Right atrium auricular region (tissue), 2 donors: ENCODE results near the gene CAPNS1. TPM values are rescaled to one million over a fixed set of nuclear protein-coding genes. Genes with fewer than 3 reads are reported as not detected.

Source experiments
- DNase-seq: peaks from one replicate; pipeline ENCODE4 v3.0.0-alpha.2; 2019; ENCODE audit warnings: low spot score
- H3K27ac ChIP-seq, 2 donors: fragments of 200-600 bp; sonication (generic); 1 replicate in 1 of 2; 2 replicates in 1 of 2; pipeline ENCODE4 v1.5.1; 2016 to 2019
- H3K27me3 ChIP-seq, 2 donors: fragments of 200-600 bp; sonication (generic); one replicate each; pipeline versions ENCODE4 v1.5.1 to v1.6.0; 2017 to 2019
- H3K36me3 ChIP-seq: fragments of 200-600 bp; sonication (generic); one replicate; pipeline ENCODE4 v1.5.1; 2016
- H3K4me1 ChIP-seq, 2 donors: fragments of 200-600 bp; sonication (generic); one replicate each; pipeline versions ENCODE4 v1.5.1 to v1.6.0; 2017 to 2019
- H3K4me3 ChIP-seq, 2 donors: fragments of 200-600 bp; sonication (generic); 1 replicate in 1 of 2; 2 replicates in 1 of 2; pipeline ENCODE4 v1.5.1; 2017 to 2019; ENCODE audit warnings: mild to moderate bottlenecking in 1 of 2, moderate library complexity in 1 of 2
- H3K9me3 ChIP-seq, 2 donors: fragments of 200-600 bp; sonication (generic); one replicate each; pipeline ENCODE4 v1.5.1; 2019
- total RNA-seq, 2 donors: library from RNA; depleted of rRNA; stranded (reverse); fragments of >200 nt; gene quantifications; one replicate each; pipeline ENCODE4 v1.1.0, GENCODE V29; 2016
- TF ChIP-seq, protein P1 (sequence below), 2 donors: fragments of 200-600 bp; sonication (generic); IDR thresholded peaks; one replicate each; pipeline ENCODE4 v1.5.1; 2019; ENCODE audit warnings: antibody characterized with exemption in 2 of 2

Gene CAPNS1
- total RNA-seq, 2 donors from 2014 or later = 222 to 238 TPM

GRCh38 chr19:36115453-36116343, 24.2 kb upstream of the CAPNS1 start, which contains the start of gene TBCB:
TBCB (plus strand) TSS chr19:36115468; CDS start chr19:36115561, 93 bp downstream.
- peak within 1 kb of the TSS; percentile 66 to 90 for H3K4me3 ChIP-seq
- peaks cover 43% of the 10 kb centered on the region for H3K36me3 ChIP-seq
- H3K27me3 ChIP-seq = no peaks in the 10 kb centered on the region
- TF ChIP-seq, protein P1, sequence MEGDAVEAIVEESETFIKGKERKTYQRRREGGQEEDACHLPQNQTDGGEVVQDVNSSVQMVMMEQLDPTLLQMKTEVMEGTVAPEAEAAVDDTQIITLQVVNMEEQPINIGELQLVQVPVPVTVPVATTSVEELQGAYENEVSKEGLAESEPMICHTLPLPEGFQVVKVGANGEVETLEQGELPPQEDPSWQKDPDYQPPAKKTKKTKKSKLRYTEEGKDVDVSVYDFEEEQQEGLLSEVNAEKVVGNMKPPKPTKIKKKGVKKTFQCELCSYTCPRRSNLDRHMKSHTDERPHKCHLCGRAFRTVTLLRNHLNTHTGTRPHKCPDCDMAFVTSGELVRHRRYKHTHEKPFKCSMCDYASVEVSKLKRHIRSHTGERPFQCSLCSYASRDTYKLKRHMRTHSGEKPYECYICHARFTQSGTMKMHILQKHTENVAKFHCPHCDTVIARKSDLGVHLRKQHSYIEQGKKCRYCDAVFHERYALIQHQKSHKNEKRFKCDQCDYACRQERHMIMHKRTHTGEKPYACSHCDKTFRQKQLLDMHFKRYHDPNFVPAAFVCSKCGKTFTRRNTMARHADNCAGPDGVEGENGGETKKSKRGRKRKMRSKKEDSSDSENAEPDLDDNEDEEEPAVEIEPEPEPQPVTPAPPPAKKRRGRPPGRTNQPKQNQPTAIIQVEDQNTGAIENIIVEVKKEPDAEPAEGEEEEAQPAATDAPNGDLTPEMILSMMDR (IDR thresholded peaks at IDR 0.05) = peak in 1 of 2 donors; percentile 13
- peaks cover 0 to 23% of the 10 kb centered on the region in 2 donors for H3K4me1 ChIP-seq
- peak within 1 kb of the TSS; percentile 89 to 94 for H3K27ac ChIP-seq
- no peak for DNase-seq
- no peaks in the 10 kb centered on the region for H3K9me3 ChIP-seq

DNA sequence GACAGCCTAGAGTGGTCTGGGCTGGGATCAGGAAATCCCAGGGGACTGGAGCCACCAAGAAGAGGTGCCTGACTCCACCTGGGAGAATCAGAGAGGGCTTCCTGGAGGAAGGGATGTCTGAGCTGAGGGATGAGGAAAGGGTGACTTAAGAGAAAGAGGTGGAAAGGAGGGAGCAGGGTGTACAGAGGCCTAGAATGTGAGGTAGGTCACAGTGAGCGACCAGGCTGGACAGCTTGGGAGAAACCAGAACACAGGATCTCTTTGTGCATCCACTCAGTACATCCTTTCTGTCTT, 23.6 kb upstream of the CAPNS1 start:
- H3K4me1 ChIP-seq = peaks cover 0 to 23% of the 10 kb centered on the region in 2 donors
- DNase-seq = no peak
- peak overlapping the region; percentile 66 to 90 for H3K4me3 ChIP-seq
- peak overlapping the region in 1 of 2 donors; percentile 89 for H3K27ac ChIP-seq
- no peaks in the 10 kb centered on the region for H3K27me3 ChIP-seq
- TF ChIP-seq, protein P1 (IDR thresholded peaks at IDR 0.05) = no peak
- peaks cover 46% of the 10 kb centered on the region for H3K36me3 ChIP-seq
- H3K9me3 ChIP-seq = no peaks in the 10 kb centered on the region

DNA sequence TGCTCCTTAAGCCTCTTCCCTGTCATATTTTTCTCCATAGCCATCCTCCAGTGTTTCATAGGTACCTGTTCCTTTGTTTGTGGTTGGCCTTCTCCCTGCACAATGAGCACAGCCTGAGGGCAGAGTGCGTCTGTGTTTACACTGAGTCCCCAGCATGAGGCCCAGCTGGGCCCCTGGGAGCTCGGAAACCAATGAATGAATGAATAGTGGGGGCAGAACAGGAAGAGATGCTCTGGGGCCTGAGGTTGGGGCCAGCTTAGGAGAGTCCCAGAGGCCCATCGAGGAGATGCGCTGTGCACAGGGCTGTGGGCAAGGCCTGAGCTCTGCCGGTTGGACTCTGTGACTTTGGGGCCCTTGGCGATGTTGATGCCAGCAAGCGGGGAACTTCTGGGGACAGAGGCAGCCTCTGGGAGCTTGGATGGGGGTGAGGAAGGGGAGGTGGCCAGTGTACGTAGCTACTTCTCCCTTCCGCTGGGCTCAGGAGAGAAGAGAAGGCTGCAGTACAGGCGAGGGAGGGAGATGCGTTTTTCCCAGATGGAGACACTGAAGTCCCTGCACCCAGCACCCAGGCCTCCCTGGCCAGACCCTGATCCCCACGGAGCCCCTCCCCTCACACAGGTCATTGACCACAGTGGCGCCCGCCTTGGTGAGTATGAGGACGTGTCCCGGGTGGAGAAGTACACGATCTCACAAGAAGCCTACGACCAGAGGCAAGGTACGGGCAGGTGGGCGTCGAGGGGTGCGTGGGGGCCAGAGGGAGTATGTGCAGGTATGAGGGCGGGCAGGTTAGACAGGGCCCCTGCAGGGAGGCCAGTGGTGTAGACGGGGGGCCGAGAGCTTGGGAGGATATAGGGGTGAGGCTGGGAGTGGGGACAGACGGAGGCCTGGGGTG, 19.5 kb upstream of the CAPNS1 start:
- H3K4me1 ChIP-seq = peaks cover 0 to 12% of the 10 kb centered on the region in 2 donors
- no peak for DNase-seq
- no peak overlapping the region for H3K27ac ChIP-seq
- peaks cover 68% of the 10 kb centered on the region for H3K36me3 ChIP-seq
- H3K9me3 ChIP-seq = no peaks in the 10 kb centered on the region
- no peaks in the 10 kb centered on the region for H3K27me3 ChIP-seq
- H3K4me3 ChIP-seq = no peak overlapping the region
- TF ChIP-seq, protein P1 (IDR thresholded peaks at IDR 0.05) = no peak

GRCh38 chr19:36120984-36121358, 18.9 kb upstream of the CAPNS1 start:
- H3K4me1 ChIP-seq = peaks cover 0 to 9% of the 10 kb centered on the region in 2 donors
- H3K4me3 ChIP-seq = no peak overlapping the region
- DNase-seq = no peak
- no peak overlapping the region for H3K27ac ChIP-seq
- TF ChIP-seq, protein P1 (IDR thresholded peaks at IDR 0.05) = no peak
- no peaks in the 10 kb centered on the region for H3K27me3 ChIP-seq
- no peaks in the 10 kb centered on the region for H3K9me3 ChIP-seq
- peaks cover 74% of the 10 kb centered on the region for H3K36me3 ChIP-seq

- no peak overlapping the region for H3K4me3 ChIP-seq
- TF ChIP-seq, protein P1 (IDR thresholded peaks at IDR 0.05) = no peak
- no peaks in the 10 kb centered on the region for H3K9me3 ChIP-seq
- no peaks in the 10 kb centered on the region for H3K27me3 ChIP-seq
- DNase-seq = no peak
- H3K4me1 ChIP-seq = peaks cover 0 to 3% of the 10 kb centered on the region in 2 donors
- H3K27ac ChIP-seq = no peak overlapping the region
- peaks cover 74% of the 10 kb centered on the region for H3K36me3 ChIP-seq
These were observed 18.3 kb upstream of the CAPNS1 start for GRCh38 chr19:36121486-36122124.
